GM20000 (cell line): ENCODE results near the gene CADM4.
"Not testable (repeated sequence)": the region's sequence is repeated elsewhere in the genome, so short reads cannot be mapped to it uniquely, and the experiment has no call there.

Source experiments
- DNase-seq: peaks from one replicate; pipeline ENCODE4 v3.0.0; 2012; ENCODE audit warnings: low spot score
- CTCF ChIP-seq: IDR thresholded peaks from 2 replicates; pipeline ENCODE4 v1.5.1; 2012; ENCODE audit warnings: mild to moderate bottlenecking, control low read depth; ENCODE audit errors: extremely low read depth, missing control alignments

Gene CADM4

GRCh38 chr19:43660301-43660970, 20.8 kb upstream of the CADM4 start:
- DNase-seq, result no peak
- TF ChIP-seq CTCF, result no peak

DNA sequence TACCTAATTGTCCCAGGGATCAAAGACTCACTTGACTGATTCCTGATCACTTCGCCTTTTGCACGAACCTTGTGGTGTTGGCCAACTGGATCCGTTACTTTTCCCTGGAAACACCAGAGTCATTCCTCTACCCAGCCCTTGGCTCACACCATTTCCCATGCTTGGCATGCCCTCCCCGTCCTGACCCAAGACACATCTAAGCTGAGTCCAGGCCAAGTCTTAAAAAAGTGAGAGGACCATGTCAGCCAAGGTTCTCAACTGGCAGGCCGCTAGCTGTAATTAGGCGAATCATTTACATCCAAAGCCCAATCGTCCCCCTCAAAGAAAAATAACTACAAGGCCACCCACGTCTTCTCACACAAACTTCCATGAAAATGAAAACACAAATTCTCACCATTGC, 18.8 kb upstream of the CADM4 start:
- DNase-seq, result no peak
- TF ChIP-seq CTCF, result no peak

GRCh38 chr19:43658001-43658400, 18.4 kb upstream of the CADM4 start:
- TF ChIP-seq CTCF, result no peak
- DNase-seq, result no peak

DNA sequence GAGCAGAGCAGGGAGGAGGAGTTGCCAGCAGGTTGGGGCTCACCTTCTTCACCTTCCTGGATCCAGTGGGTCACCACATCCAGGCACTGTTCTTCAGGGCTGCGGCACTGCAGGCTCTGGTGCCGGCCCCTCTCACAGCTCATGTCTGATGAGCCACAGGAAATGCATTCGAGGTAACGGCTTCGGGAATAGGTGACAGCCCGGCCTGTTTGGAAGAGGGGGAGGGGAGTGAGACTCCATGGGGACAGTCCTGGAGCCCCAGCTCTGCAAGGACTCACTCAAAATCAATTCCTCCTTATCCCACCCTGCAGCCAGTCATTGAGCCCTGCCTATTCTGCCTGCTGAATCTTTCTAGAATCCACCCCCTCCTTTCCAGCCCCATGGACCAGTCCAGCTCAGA, 16.8 kb upstream of the CADM4 start:
- no peak for TF ChIP-seq CTCF
- DNase-seq, result no peak

DNA sequence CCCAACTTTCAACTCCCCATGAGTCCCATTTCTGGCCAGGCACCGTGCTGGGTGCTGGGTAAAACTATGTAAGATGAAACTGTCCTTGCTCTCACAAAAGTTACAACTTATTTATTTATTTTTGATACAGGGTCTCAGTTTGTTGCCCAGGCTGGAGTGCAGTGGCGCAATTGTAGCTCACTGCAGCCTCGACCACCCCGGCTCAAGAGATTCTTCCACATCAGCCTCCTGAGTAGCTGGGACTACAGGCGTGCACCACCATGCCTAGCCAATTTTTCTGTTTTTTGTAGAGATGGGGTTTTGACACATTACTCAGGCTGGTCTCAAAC, 12.9 kb upstream of the CADM4 start:
- no peak for TF ChIP-seq CTCF
- DNase-seq, result no peak

- peak; percentile 70 for DNase-seq
- TF ChIP-seq CTCF, result peak; percentile 57
Measured at GRCh38 chr19:43651758-43652545, 12.3 kb upstream of the CADM4 start.

DNA sequence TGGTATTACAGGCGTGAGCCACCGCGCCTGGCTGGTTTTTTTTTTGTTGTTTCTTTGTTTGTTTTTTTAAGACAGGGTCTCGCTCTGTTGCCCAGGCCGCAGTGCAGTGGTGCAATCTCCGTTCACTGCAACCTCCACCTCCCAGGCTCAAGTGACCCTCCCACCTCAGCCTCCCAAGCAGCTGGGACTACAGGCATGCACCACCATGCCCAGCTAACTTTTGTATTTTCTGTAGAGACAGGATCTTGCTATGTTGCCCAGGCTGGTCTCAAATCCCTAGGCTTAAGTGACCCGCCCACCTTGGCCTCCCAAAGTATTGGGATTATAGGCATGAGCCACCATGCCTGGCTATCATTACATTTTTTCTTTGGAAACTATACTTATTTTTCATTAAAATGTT, 10.6 kb upstream of the CADM4 start:
- not testable (repeated sequence) for DNase-seq

GRCh38 chr19:43649514-43649913, 9.9 kb upstream of the CADM4 start:
- TF ChIP-seq CTCF, result no peak
- DNase-seq, result no peak
